Right lobe of liver (tissue), 6 donors: ENCODE results near the gene CDC73. TPM values are rescaled to one million over a fixed set of nuclear protein-coding genes. Genes with fewer than 3 reads are reported as not detected.

ENCODE experiments used
- ATAC-seq, 4 donors: fragments of 200-7000 bp; cut with Tn5 transposase; one replicate each; pipeline ENCODE4 v1.9.1; 2020; ENCODE audit warnings: mild to moderate bottlenecking in 4 of 4, moderate library complexity in 4 of 4
- DNase-seq, 3 donors: peaks; one replicate each; pipeline ENCODE4 v3.0.0-alpha.2; 2020
- H3K27ac ChIP-seq, 3 donors: fragments of 200-600 bp; one replicate each; pipeline ENCODE4 v1.8.0; 2022
- H3K27me3 ChIP-seq, 2 donors: fragments of 200-600 bp; one replicate each; pipeline ENCODE4 v1.8.0; 2022
- H3K36me3 ChIP-seq, 4 donors: fragments of 200-600 bp; sonication (generic) in 1 of 4; one replicate each; pipeline versions ENCODE4 v1.5.1 to v1.8.0; 2017 to 2022; ENCODE audit warnings: control low read depth in 1 of 4
- H3K4me1 ChIP-seq, 4 donors: fragments of 200-600 bp; sonication (generic) in 1 of 4; one replicate each; pipeline versions ENCODE4 v1.5.1 to v1.8.0; 2017 to 2022; ENCODE audit warnings: control low read depth in 1 of 4
- H3K4me3 ChIP-seq, 3 donors: fragments of 200-600 bp; one replicate each; pipeline ENCODE4 v1.8.0; 2022
- H3K9me3 ChIP-seq, 4 donors: fragments of 200-600 bp; sonication (generic) in 1 of 4; one replicate each; pipeline versions ENCODE4 v1.5.1 to v1.8.0; 2017 to 2022; ENCODE audit warnings: control low read depth in 1 of 4
- POLR2A ChIP-seq: fragments of 450-650 bp; IDR thresholded peaks from one replicate; pipeline ENCODE4 v1.6.1; 2017; ENCODE audit warnings: antibody characterized with exemption, mild to moderate bottlenecking
- WGBS: methylation state at CpG from one replicate; pipeline ENCODE4 v1.1.6; 2018; ENCODE audit warnings: low coverage, low lambda C conversion rate; ENCODE audit not compliant: insufficient coverage; ENCODE audit errors: missing lambda C conversion rate; 5-methylcytosine and 5-hydroxymethylcytosine counted together
- intact Hi-C, 2 donors: fragments of 100-400 bp; cut with DNase I; formaldehyde crosslinking; loops; one replicate each; pipeline versions ENCODE4 v1.11.2 to v1.14.1; 2022
- total RNA-seq, 6 experiments: library from RNA; depleted of rRNA in 2 of 6; stranded (reverse); fragments of >200 nt in 2 of 6; fragmentation: NEBNext Ultra II Directional in 3 of 6; extraction: Animal tissue kit (Norgen Biotek cat#: 25700) in 3 of 6; gene quantifications; one replicate each; pipeline versions ENCODE4 v1.1.0 to v1.2.4, GENCODE V29; 2016 to 2023
- TF ChIP-seq, protein P1 (sequence below), 4 donors: fragments of 200-600 bp in 3 of 4; fragments of 450-650 bp in 1 of 4; IDR thresholded peaks; one replicate each; pipeline versions ENCODE4 v1.5.1 to v1.8.0; 2016 to 2022; ENCODE audit warnings: antibody characterized with exemption in 4 of 4, mild to moderate bottlenecking in 2 of 4
- donor health status: DM: no; HTN: yes; CAD: no.
- donor health status: DM: no; HTN: no; CAD: no.
- donor health status: DM: no; HTN: no; CAD: no.
- donor health status: DM: no; HTN: yes; CAD: no.
- donor health status: DM: no; HTN: yes; CAD: no.

CDC73 gene
- total RNA-seq, 6 experiments from 2014 or later: 11.1 to 23.8 (median 18.3) TPM

DNA sequence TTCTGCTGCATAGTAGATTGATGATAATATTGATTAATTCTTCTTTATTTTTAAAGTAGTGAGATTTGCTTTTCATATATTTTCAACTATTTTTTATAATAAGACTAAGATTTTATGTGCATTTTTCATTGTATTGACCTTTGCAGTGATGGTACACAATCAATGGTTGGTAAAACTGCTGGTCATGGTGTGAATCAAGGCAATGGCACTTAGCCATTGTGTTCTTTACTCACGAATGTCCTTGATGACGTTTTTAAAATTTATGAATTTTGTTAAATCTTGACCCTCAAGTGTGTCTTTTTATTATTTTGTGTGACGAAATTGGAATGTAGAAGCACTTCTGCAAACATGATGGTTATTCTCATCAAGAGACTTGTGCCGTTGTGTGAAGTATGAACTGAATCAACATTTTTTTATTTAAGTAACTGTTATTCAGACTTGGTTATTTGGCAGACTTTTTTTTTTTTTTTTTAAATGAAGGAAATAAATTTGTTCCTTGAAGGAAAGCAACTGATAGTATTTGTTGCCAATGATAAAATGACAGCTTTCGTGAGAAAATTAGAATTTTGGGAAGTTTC, 22.6 kb downstream of the CDC73 start:
- no peak overlapping the region for H3K27ac ChIP-seq
- no peaks in the 10 kb centered on the region for H3K9me3 ChIP-seq
- DNase-seq (no peak), ATAC-seq (no peak)
- H3K4me3 ChIP-seq: no peak overlapping the region
- intact Hi-C loops: no loop called here
- H3K36me3 ChIP-seq: peaks cover 0 to 53% (median 0%) of the 10 kb centered on the region in 4 donors
- H3K4me1 ChIP-seq: no peaks in the 10 kb centered on the region
- H3K27me3 ChIP-seq: no peaks in the 10 kb centered on the region
- 76% methylated on average over 5 of the region's 5 CpGs for WGBS
- no peak for TF ChIP-seq POLR2A
- TF ChIP-seq, protein P1, sequence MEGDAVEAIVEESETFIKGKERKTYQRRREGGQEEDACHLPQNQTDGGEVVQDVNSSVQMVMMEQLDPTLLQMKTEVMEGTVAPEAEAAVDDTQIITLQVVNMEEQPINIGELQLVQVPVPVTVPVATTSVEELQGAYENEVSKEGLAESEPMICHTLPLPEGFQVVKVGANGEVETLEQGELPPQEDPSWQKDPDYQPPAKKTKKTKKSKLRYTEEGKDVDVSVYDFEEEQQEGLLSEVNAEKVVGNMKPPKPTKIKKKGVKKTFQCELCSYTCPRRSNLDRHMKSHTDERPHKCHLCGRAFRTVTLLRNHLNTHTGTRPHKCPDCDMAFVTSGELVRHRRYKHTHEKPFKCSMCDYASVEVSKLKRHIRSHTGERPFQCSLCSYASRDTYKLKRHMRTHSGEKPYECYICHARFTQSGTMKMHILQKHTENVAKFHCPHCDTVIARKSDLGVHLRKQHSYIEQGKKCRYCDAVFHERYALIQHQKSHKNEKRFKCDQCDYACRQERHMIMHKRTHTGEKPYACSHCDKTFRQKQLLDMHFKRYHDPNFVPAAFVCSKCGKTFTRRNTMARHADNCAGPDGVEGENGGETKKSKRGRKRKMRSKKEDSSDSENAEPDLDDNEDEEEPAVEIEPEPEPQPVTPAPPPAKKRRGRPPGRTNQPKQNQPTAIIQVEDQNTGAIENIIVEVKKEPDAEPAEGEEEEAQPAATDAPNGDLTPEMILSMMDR (IDR thresholded peaks at IDR 0.05): no peak

DNA sequence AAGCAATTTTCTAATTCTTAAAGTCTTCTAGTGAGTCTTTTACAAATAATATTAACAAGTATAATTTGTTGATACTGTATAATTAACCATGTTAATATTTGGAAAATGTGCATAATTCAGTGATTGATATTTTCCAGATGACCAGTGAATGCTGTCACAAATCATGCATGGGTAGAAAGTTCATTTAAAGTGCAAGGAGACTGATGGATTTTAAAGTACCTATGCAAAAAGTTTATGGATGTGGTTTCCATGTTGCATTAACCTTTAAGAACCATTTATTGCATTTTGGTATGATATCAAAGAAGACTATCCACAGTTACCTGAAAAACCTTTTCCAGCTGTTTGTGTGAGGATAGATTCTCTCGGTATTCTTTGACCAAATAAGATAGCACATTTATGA, 23.2 kb downstream of the CDC73 start:
- DNase-seq (no peak), ATAC-seq (no peak)
- intact Hi-C loops: no loop called here
- H3K4me3 ChIP-seq: no peak overlapping the region
- H3K9me3 ChIP-seq: no peaks in the 10 kb centered on the region
- WGBS: 92% methylated on average over 1 of the region's 1 CpG
- H3K36me3 ChIP-seq: peaks cover 0 to 53% (median under 1%) of the 10 kb centered on the region in 4 donors
- no peaks in the 10 kb centered on the region for H3K27me3 ChIP-seq
- no peak overlapping the region for H3K27ac ChIP-seq
- no peaks in the 10 kb centered on the region for H3K4me1 ChIP-seq
- no peak for TF ChIP-seq POLR2A
- TF ChIP-seq, protein P1 (IDR thresholded peaks at IDR 0.05): no peak

DNA sequence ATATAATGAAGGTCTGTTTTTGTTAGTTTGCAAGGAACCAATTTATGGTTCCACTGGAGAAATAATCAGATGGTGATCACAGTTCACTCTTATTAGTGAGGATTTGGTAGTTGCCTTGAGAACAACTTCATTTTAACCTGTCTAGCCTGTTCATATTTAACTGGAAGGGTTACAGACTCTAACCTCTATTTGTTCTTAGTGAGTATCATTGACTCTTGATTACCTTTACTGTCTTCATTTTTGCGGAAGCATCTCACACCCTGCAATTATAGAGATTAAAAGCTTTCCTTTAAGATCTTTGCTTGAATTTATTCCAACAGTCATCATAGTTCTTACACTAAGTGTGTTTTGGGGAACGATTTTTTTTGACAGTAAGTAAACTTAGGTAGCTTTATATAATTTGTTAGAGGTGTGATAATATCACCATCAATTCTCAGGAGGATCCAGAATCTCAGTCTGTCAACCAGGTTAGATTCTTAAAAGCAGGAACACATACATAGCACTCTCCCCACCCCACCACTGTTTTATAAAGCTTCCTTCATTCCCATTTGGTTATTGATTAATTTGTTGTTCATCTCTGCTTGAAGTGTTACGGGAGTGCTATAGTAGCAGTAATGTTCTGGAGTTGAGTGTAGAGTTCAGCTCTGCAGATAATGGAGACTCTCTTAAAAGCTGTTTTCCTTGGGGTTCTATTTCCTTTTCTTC, 34.4 kb downstream of the CDC73 start:
- 87% methylated on average over 3 of the region's 3 CpGs for WGBS
- intact Hi-C loops: no loop called here
- no peaks in the 10 kb centered on the region for H3K27me3 ChIP-seq
- no peak overlapping the region for H3K4me3 ChIP-seq
- H3K36me3 ChIP-seq: peaks cover 0 to 30% (median 0%) of the 10 kb centered on the region in 4 donors
- DNase-seq (no peak), ATAC-seq (no peak)
- no peaks in the 10 kb centered on the region for H3K9me3 ChIP-seq
- no peaks in the 10 kb centered on the region for H3K4me1 ChIP-seq
- H3K27ac ChIP-seq: no peak overlapping the region
- TF ChIP-seq, protein P1 (IDR thresholded peaks at IDR 0.05): no peak
- no peak for TF ChIP-seq POLR2A

DNA sequence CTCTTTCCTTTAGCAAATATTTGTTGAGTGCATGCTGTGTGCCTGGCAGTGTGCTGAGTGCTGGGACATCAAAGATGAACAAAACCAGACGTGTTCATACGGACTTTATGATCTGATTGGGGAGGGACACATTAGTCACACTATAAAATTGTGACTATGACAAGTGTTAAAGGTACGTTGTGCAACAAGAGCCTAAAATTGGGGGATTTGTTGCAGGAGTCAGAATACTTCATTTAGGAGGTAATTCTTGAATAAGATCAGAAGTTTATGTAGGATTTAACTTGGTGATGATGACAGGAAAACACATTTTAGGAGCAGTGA, 35.0 kb downstream of the CDC73 start:
- no peak for ATAC-seq
- no peak overlapping the region for H3K27ac ChIP-seq
- no peaks in the 10 kb centered on the region for H3K4me1 ChIP-seq
- peaks cover 0 to 26% (median 0%) of the 10 kb centered on the region in 4 donors for H3K36me3 ChIP-seq
- H3K9me3 ChIP-seq: no peaks in the 10 kb centered on the region
- TF ChIP-seq, protein P1 (IDR thresholded peaks at IDR 0.05): no peak
- TF ChIP-seq POLR2A: no peak
- H3K27me3 ChIP-seq: no peaks in the 10 kb centered on the region
- DNase-seq: no peak
- H3K4me3 ChIP-seq: no peak overlapping the region
- intact Hi-C loops: no loop called here
- 88% methylated on average over 3 of the region's 3 CpGs for WGBS
